ENCODE measurements around the gene NTNG1. TPM values are rescaled to one million over a fixed set of nuclear protein-coding genes. Genes with fewer than 3 reads are reported as not detected.

The NTNG1 gene
- total and polyA plus RNA-seq, 12 donors, result 0.13 to 4.6 (median 2.8) TPM; not detected in 2

DNA sequence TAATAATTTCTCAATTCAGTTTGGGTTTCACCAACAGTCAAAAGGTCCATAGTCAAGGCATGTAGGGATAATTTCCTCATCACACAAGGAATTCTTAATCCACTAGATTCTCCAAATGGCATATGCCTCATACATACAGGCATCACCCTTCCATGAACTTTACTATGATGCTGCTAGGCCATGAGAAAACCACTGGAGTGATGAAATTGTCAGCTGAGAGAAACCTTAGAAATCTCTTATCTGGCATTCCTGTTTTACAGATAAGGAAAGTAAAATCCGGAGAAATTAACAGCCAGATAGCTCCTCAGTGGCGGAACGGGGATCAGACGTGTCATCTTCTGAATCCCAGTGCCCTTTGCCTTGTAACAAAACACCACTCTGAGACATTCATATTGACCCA, 274.4 kb downstream of the NTNG1 start:
- Histone ChIP-seq H3K9me3 (replicated peaks in 1 of 3) (no peaks in the 10 kb centered on the region), H3K27me3 (no peaks in the 10 kb centered on the region), H3K4me1 (replicated peaks in 1 of 2) (no peaks in the 10 kb centered on the region), H3K36me3 (replicated peaks in 1 of 2) (no peaks in the 10 kb centered on the region), H3K4me3 (no peak overlapping the region), H3K27ac (no peak overlapping the region)
- no peak for DNase-seq
- no peak for TF ChIP-seq POLR2A (IDR thresholded peaks at IDR 0.05)
- TF ChIP-seq, protein P1, sequence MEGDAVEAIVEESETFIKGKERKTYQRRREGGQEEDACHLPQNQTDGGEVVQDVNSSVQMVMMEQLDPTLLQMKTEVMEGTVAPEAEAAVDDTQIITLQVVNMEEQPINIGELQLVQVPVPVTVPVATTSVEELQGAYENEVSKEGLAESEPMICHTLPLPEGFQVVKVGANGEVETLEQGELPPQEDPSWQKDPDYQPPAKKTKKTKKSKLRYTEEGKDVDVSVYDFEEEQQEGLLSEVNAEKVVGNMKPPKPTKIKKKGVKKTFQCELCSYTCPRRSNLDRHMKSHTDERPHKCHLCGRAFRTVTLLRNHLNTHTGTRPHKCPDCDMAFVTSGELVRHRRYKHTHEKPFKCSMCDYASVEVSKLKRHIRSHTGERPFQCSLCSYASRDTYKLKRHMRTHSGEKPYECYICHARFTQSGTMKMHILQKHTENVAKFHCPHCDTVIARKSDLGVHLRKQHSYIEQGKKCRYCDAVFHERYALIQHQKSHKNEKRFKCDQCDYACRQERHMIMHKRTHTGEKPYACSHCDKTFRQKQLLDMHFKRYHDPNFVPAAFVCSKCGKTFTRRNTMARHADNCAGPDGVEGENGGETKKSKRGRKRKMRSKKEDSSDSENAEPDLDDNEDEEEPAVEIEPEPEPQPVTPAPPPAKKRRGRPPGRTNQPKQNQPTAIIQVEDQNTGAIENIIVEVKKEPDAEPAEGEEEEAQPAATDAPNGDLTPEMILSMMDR (IDR thresholded peaks at IDR 0.05), result no peak
- 67 to 80% (median 72%) methylated on average over 4 of the region's 4 CpGs for WGBS, 4 donors
- intact Hi-C loops (cut with DNase I), result no loop called here

DNA sequence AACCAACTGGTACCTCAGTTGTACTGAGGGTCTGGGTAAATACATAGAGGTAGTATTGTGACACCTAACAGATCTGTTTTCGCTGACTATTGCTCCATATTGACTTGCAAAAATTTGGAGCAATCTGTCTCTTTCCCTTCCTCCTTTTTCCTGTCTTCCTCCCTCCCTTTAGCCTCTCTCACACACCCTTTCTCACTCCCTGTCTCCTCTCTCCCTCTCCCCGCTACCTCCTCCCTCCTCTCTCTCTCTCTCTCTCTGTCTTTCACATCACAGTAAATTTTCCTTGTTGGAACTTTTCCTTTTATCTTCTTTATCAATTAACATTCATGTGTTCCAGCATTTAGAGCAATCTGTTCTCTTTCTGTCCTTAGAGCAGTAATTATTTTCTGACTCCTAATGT, 278.2 kb downstream of the NTNG1 start:
- Histone ChIP-seq H3K4me3 (no peak overlapping the region), H3K27ac (no peak overlapping the region), H3K27me3 (no peaks in the 10 kb centered on the region), H3K36me3 (replicated peaks in 1 of 2) (no peaks in the 10 kb centered on the region), H3K4me1 (replicated peaks in 1 of 2) (no peaks in the 10 kb centered on the region), H3K9me3 (replicated peaks in 1 of 3) (no peaks in the 10 kb centered on the region)
- no peak for DNase-seq
- WGBS, 4 donors, result 60 to 77% (median 67%) methylated on average over 2 of the region's 2 CpGs
- intact Hi-C loops (cut with DNase I), result no loop called here
- TF ChIP-seq POLR2A (IDR thresholded peaks at IDR 0.05), result no peak
- TF ChIP-seq, protein P1 (IDR thresholded peaks at IDR 0.05), result no peak

GRCh38 chr1:107422901-107423300, 282.1 kb downstream of the NTNG1 start:
- no peak for DNase-seq
- Histone ChIP-seq H3K4me3 (no peak overlapping the region), H3K27ac (no peak overlapping the region), H3K36me3 (replicated peaks in 1 of 2) (no peaks in the 10 kb centered on the region), H3K4me1 (replicated peaks in 1 of 2) (no peaks in the 10 kb centered on the region), H3K9me3 (replicated peaks in 1 of 3) (no peaks in the 10 kb centered on the region), H3K27me3 (no peaks in the 10 kb centered on the region)
- intact Hi-C loops (cut with DNase I), result loop anchor here in 1 of 2 donors (10.0 kb wide), 1 partner anchor 322 kb away; no protein-coding TSS in a partner anchor
- WGBS, 4 donors, result 32 to 72% (median 51%) methylated on average over 1 of the region's 1 CpG
- TF ChIP-seq, protein P1 (IDR thresholded peaks at IDR 0.05), result no peak
- TF ChIP-seq POLR2A (IDR thresholded peaks at IDR 0.05), result no peak

DNA sequence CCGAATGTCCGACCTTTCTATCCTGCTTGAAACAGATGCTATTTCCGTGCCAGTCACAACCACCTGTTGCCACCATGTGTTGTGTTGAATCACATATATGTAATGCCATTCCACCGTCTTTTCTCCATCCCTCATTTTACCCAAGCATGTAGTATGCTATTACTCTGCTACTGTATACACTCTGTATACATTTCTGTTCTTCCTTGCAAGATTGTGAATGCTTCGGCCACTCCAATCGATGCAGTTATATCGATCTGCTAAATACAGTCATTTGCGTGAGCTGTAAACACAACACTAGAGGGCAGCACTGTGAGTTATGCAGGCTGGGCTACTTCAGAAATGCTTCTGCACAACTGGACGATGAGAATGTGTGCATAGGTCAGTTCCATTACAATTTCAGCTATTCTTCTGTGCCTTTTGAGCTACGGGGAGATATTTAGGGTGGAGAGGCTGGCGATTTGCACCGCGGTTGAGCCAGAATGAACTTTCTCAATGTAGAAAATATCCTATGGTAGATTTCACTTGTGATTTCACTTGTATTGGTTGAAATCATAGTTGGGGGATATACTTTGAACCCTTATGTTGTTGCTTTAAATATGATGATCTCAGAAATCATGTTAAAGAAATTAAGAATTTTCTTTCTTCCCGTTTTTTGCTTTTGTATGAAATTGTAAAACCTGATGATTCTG, 289.8 kb downstream of the NTNG1 start:
- Histone ChIP-seq H3K9me3 (replicated peaks in 1 of 3) (no peaks in the 10 kb centered on the region), H3K4me3 (no peak overlapping the region), H3K27me3 (no peaks in the 10 kb centered on the region), H3K4me1 (replicated peaks in 1 of 2) (no peaks in the 10 kb centered on the region), H3K27ac (no peak overlapping the region), H3K36me3 (replicated peaks in 1 of 2) (no peaks in the 10 kb centered on the region)
- 50 to 55% (median 51%) methylated on average over 14 of the region's 14 CpGs for WGBS, 4 donors
- DNase-seq, result peak; percentile 22 to 54 (median 35)
- intact Hi-C loops (cut with DNase I), result no loop called here
- TF ChIP-seq, protein P1 (IDR thresholded peaks at IDR 0.05), result peak; percentile 23 to 65 (median 57)
- no peak for TF ChIP-seq POLR2A (IDR thresholded peaks at IDR 0.05)
